COLO829 (cell line): ENCODE results near the gene TUBB8.
"Not testable (repeated sequence)": the region's sequence is repeated elsewhere in the genome, so short reads cannot be mapped to it uniquely, and the experiment has no call there.

Source experiments
- DNase-seq: peaks from one replicate; pipeline ENCODE4 v3.0.0; 2012; ENCODE audit warnings: low spot score

Gene TUBB8

GRCh38 chr10:48996-49395, at the start of gene TUBB8:
Gene TUBB8, minus strand, starts transcription at chr10:49296. Its CDS starts 58 bp downstream, at chr10:49238.
- no peak for DNase-seq

- no peak for DNase-seq
These were observed 47.4 kb upstream of the TUBB8 start for GRCh38 chr10:96466-96865.

GRCh38 chr10:95356-96115, 46.4 kb upstream of the TUBB8 start:
- DNase-seq, result peak; percentile 13

GRCh38 chr10:94613-95012, 45.5 kb upstream of the TUBB8 start:
- DNase-seq, result no peak

GRCh38 chr10:92846-93245, 43.8 kb upstream of the TUBB8 start:
- DNase-seq, result no peak

- DNase-seq, result no peak
These were observed 43.1 kb upstream of the TUBB8 start for GRCh38 chr10:92153-92552.

DNA sequence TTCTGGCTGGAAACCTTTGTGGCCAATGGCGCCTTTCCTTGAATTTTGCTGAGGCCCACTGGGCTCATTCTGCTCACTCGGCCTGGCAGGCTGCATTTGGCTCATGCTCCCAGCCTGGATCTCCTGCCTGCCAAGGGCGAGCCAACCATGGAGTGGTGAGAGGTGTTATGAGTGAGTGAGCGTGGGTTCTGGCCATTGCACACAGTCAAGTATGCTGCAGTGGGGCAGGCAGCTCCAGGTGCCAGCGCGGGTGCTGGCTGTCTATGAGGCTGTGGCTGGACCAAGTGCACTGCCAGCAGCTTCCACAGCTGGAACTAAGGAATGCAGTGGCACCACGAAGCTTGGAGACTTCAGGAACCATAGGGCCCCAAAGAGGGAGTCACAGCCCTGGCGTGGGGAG, 42.2 kb upstream of the TUBB8 start:
- no peak for DNase-seq

- DNase-seq, result no peak
These were observed 41.1 kb upstream of the TUBB8 start for GRCh38 chr10:90161-90560.

GRCh38 chr10:89248-89647, 40.2 kb upstream of the TUBB8 start:
- no peak for DNase-seq

DNA sequence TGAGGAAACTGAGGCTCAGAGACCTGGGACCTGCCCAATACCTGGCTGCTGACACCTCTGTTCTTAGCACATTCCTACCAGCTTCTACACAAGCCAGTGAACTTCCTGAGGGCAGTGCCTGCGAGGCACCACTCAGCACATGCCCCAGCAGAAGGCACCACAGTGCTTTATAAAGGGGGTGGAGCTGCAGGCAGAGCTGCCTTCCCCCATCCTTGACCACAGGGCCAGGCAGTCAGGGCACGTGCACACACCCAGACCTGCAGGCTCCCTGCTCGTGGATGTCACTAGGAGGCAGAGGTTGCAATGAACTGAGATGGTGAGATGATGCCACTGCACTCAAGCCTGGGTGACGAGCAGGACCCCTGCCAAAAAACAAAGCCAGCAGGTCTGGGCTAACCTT, 39.2 kb upstream of the TUBB8 start:
- DNase-seq, result no peak

- DNase-seq, result no peak
These were observed 38.3 kb upstream of the TUBB8 start for GRCh38 chr10:87177-88080.

DNA sequence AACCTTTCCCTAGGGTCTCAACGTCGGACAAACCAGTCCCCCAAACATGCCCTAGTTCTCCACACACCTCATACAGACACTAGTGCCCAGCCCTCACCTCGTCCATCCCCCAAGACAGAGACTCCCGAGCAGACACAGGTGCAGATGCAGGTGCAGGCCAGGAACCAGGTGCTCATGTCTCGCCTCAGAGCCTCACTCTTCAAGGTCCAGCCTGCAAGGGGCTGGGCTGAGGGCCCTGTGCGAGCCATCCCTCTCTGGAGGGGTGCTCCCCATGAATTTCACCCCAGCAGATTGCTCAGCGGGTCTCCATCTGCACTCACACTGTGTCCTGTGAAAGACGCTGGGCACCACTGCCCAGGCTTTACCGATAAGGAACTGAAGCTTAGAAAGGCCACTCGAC, 36.9 kb upstream of the TUBB8 start:
- DNase-seq, result no peak

- DNase-seq, result no peak
These were observed 35.9 kb upstream of the TUBB8 start for GRCh38 chr10:85044-85443.

DNA sequence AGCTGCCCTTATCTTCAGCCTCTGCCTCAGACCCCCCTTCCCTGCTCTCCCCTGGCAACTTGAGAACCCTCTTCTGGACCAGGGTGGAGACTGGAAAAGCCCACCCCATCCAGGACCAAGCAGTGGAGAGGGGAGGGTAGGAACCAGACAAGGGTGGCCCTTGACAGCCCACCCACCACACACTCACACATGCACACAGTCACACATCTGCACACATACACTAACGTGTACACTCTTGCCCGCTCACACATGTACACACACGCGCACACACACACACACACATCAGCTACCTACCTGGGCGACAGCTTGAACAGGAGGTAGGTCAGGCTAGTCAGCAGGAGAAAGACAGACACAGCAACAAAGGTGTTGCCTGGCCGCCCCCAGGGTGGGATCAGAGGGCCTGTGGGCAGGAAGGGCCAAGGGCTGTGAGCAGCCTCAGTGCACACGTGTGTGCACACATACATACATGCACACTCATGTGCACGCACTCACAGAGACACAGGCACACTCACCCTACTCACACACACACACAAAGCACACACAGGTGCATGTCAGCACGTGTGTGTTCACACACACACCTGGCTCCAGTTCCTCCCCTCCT, 34.9 kb upstream of the TUBB8 start:
- DNase-seq, result no peak

GRCh38 chr10:80477-81105, 31.5 kb upstream of the TUBB8 start:
- no peak for DNase-seq

DNA sequence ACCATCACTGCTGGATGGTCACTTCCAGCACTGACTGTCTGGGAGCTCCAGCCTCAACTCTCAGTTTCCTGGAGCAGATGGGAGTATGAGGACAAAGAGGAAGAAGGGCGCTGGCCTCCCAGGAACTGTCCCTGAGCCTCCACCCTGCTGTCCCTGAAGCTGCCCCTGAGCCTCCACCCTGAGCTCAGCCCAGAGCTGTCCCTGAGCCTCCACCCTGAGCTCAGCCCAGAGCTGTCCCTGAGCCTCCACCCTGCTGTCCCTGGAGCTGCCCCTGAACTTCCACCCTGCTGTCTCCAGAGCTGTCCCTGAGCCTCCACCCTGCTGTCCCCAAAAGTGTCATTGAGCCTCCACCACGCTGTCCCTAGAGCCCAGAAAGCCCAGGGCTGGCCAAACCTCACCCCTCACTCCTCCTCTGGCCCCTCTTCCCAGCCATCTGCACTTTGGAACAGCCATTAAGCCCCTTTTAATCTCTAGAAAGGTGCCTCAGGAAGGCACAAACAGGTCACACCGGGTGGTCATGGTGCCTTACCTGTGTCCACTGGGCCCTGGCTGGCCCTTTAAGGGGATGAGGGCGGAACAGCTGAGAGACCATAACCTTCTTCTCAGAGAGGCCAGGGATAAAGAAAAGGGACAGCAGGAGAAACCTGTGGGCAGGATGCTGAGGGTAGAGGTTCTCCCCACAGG, 30.6 kb upstream of the TUBB8 start:
- no peak for DNase-seq

DNA sequence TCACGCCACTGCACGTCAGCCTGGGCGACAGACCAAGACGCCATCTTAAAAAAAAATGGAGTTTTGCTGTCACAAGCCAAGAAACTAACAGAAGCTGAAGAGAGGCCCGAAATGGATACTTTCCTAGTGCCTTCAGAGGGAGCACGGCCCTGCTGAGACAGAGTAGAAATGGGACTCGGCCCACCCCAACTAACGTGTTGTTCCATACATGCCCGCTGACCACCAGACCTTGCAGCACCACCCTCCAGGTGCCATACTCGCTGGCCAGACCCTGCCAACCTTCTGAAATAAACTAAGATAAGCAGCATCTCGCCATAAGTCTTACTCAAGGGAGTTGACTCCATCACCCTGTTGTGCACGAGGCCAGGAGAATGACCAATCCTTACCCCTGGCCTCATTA, 29.5 kb upstream of the TUBB8 start:
- DNase-seq, result no peak

- not testable (repeated sequence) for DNase-seq
These were observed 25.1 kb upstream of the TUBB8 start for GRCh38 chr10:74266-74621.

GRCh38 chr10:73543-74265, 24.6 kb upstream of the TUBB8 start:
- DNase-seq, result peak; percentile 9

- not testable (repeated sequence) for DNase-seq
These were observed 19.1 kb upstream of the TUBB8 start for GRCh38 chr10:68156-68555.

DNA sequence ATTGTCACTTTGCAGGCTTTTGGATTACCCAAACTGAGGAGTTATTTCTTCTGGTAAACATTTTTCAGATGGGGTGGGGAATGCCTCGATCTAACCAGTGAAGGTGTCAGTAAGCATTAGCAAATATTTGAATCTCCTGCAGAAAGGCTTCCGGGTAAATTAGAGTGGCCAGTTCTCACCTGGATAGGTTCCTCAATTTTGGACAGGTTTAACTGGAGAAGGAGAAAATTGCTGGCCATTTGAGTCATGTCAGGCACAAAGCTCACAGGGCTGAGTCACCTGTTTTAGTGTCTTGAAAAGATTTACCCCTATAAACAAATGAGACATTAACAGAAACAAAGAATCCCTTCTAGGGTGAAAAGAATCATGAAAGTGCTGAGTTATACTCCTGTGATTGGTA, 830 bp upstream of the TUBB8 start:
- DNase-seq, result not testable (repeated sequence)
